A549 treated with dexamethasone at 1 μM for 4 hours (cell line): ENCODE results near the gene VPS37C. TPM values are rescaled to one million over a fixed set of nuclear protein-coding genes. Genes with fewer than 3 reads are reported as not detected.

Experiments used
- total RNA-seq: library from RNA; stranded (reverse); fragments of 200-300 nt; extraction: Qiagen RNA extraction; gene quantifications from 5 replicates; pipeline ENCODE4 v1.2.3, GENCODE V29; 2022

The VPS37C gene
- 14.5 to 17.5 TPM (median 16.8 TPM) in 5 replicates for total RNA-seq

GRCh38 chr11:61161190-61162091 is at the start of gene VPS37C:
Gene VPS37C, minus strand, starts transcription at chr11:61161426. Its CDS starts 22,597 bp downstream, at chr11:61138829.

GRCh38 chr11:61202950-61203746 is 41.9 kb upstream of the VPS37C start, which contains the start of gene PGA3:
Gene PGA3, plus strand, starts transcription at chr11:61203515. Its CDS starts 50 bp downstream, at chr11:61203565.

Other genes with a start within 250 kb of the VPS37C start
- 106 to 131 TPM (median 121 TPM) in 5 replicates for gene TMEM109, start 247.3 kb downstream of the VPS37C start, total RNA-seq
- gene TMEM132A, start 237.0 kb downstream of the VPS37C start, total RNA-seq, result 84.1 to 122 TPM (median 116 TPM) in 5 replicates
- gene SLC15A3, start 209.2 kb downstream of the VPS37C start, total RNA-seq, result 0.09 TPM in 1 of 5 replicates, not detected in the others
- 0.05 to 0.41 TPM (median 0.11 TPM) in 5 replicates for gene CD6, start 189.7 kb downstream of the VPS37C start, total RNA-seq
- gene CD5, start 58.9 kb downstream of the VPS37C start, total RNA-seq, result not detected in 5 replicates
- not detected in 5 replicates for gene PGA3, start 42.1 kb upstream of the VPS37C start, total RNA-seq
- 0.14 TPM in 1 of 5 replicates, not detected in the others for gene PGA4, start 60.9 kb upstream of the VPS37C start, total RNA-seq
- not detected in 5 replicates for gene PGA5, start 79.7 kb upstream of the VPS37C start, total RNA-seq
- 0.28 to 0.90 TPM (median 0.54 TPM) in 5 replicates for gene VWCE, start 133.9 kb upstream of the VPS37C start, total RNA-seq
- gene DDB1, start 171.7 kb upstream of the VPS37C start, total RNA-seq, result 161 to 185 TPM (median 176 TPM) in 5 replicates
- gene TKFC, start 171.8 kb upstream of the VPS37C start, total RNA-seq, result 49.5 to 71.9 TPM (median 67.7 TPM) in 5 replicates
- gene CYB561A3, start 200.5 kb upstream of the VPS37C start, total RNA-seq, result 34.5 to 45.7 TPM (median 45.3 TPM) in 5 replicates
- 84.8 to 104 TPM (median 91.3 TPM) in 5 replicates for gene TMEM138, start 200.9 kb upstream of the VPS37C start, total RNA-seq
- gene TMEM216, start 231.2 kb upstream of the VPS37C start, total RNA-seq, result 16.1 to 18.4 TPM (median 16.6 TPM) in 5 replicates